ENCODE data around the gene DNHD1.

Gene DNHD1

GRCh38 chr11:6473451-6474412 is 23.3 kb upstream of the DNHD1 start, which contains the start of gene TRIM3:
Gene TRIM3 (minus strand): TSS chr11:6473941. CDS start chr11:6465695, 8,246 bp downstream.
- DNase-seq (ENCODE audit: low read depth) = peak; percentile 80
- TF ChIP-seq, protein P1, sequence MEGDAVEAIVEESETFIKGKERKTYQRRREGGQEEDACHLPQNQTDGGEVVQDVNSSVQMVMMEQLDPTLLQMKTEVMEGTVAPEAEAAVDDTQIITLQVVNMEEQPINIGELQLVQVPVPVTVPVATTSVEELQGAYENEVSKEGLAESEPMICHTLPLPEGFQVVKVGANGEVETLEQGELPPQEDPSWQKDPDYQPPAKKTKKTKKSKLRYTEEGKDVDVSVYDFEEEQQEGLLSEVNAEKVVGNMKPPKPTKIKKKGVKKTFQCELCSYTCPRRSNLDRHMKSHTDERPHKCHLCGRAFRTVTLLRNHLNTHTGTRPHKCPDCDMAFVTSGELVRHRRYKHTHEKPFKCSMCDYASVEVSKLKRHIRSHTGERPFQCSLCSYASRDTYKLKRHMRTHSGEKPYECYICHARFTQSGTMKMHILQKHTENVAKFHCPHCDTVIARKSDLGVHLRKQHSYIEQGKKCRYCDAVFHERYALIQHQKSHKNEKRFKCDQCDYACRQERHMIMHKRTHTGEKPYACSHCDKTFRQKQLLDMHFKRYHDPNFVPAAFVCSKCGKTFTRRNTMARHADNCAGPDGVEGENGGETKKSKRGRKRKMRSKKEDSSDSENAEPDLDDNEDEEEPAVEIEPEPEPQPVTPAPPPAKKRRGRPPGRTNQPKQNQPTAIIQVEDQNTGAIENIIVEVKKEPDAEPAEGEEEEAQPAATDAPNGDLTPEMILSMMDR (IDR thresholded peaks at IDR 0.05; ENCODE audit: control insufficient read depth, extremely low read depth, insufficient read depth) = 0 out of 2 replicates have a peak, but pooled peaks have one; percentile 14
- H3K4me3 ChIP-seq (ENCODE audit: low read depth, low read length) = peak within 1 kb of the TSS; percentile 83

DNA sequence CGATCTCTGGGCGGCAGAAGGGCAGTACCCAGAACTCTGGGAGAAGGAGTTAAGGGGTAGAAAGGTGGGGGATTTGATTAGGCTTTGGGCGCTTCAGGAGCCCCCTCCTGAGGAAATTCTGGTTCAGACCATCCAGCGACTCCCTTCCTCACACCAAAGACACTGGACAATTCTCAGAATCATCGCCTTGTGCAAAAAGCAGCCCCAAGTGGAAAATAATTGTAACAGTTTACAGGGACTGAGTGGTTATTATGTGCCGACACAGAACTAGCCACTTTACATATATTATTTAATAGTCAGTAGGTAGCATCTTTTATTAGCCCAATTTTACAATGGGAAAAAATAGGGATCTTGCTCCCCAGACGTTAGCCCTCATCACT is 22.7 kb upstream of the DNHD1 start:
- TF ChIP-seq, protein P1 (IDR thresholded peaks at IDR 0.05; ENCODE audit: control insufficient read depth, extremely low read depth, insufficient read depth) = no peak
- H3K4me3 ChIP-seq (ENCODE audit: low read depth, low read length) = peak overlapping the region; percentile 42
- DNase-seq (ENCODE audit: low read depth) = no peak

- peak overlapping the region; percentile 42 for H3K4me3 ChIP-seq (ENCODE audit: low read depth, low read length)
- TF ChIP-seq, protein P1 (IDR thresholded peaks at IDR 0.05; ENCODE audit: control insufficient read depth, extremely low read depth, insufficient read depth) = no peak
- DNase-seq (ENCODE audit: low read depth) = no peak
Measured at GRCh38 chr11:6474806-6475500, 22.1 kb upstream of the DNHD1 start.

DNA sequence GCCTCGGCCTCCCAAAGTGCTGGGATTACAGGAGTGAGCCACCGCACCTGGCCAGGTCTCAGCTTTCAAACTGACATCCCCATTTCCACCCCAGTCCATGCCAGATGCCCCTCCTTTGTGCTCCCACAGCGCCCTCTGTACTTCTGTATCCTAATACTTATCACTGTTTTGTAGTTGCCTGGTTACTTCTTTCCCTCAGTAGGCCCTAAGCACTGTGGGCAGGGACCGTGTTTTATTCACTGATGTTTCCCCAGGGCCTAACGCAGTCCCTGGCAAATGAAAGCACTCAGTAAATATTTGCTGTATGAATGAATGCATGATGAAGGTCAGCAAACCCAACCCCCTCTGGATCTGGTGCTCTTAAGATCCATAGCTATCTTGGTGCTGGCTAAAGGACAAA is 21.1 kb upstream of the DNHD1 start:
- H3K4me3 ChIP-seq (ENCODE audit: low read depth, low read length) = no peak overlapping the region
- DNase-seq (ENCODE audit: low read depth) = peak; percentile 72
- TF ChIP-seq, protein P1 (IDR thresholded peaks at IDR 0.05; ENCODE audit: control insufficient read depth, extremely low read depth, insufficient read depth) = no peak

DNA sequence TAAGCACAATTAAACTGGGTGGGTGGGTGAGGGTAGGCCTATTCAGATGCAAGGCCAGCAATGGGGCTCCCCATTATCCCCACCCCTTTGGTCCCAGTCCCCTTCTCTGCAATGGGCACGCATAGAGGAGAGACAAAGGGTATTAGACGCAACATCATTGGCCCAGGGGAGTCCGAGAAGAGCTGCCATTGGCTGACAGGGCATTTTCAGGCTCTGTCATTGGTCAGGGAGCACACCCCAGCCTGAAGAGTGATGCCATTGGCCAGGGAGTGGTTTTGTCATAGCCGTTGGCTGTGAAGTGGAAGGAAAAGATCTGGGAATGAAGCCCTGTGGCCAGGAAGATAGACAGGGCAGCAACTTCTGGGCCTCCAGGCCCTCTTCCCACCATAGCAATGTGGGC is 20.5 kb upstream of the DNHD1 start:
- H3K4me3 ChIP-seq (ENCODE audit: low read depth, low read length) = no peak overlapping the region

DNA sequence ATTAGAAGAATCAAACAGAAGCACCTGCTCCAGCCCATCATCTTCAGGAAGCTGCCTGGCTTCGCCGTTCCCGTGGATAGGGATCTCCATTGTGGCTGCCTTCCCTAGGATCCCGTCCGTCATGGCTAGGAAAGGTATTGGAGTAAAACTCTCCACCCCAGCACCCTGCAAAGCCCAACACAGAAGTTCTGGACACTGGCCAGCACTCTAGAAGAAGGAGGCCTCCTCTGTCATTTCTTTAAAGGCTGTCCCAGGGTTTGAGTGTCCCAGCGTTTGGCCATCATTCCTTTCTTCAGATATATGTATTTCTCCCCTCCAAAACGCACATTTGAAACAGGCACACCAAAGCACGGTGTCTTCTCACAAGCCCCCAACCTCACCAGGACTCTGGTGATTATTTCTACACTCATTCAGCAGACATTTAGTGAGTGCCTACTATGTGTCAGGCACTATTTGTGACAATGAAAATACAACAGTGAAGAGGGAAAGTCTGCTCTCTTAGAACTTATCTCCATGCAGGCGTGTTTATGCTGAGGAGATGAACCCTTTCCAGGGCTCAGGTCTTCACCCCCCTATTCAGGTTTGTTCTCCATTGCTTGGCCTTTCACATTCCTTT is 16.7 kb upstream of the DNHD1 start:
- H3K4me3 ChIP-seq (ENCODE audit: low read depth, low read length) = peak overlapping the region; percentile 94
- TF ChIP-seq, protein P1 (IDR thresholded peaks at IDR 0.05; ENCODE audit: control insufficient read depth, extremely low read depth, insufficient read depth) = no peak
- no peak for DNase-seq (ENCODE audit: low read depth)

More for the DNA sequence above, 20.5 kb upstream of the DNHD1 start:
- no peak for DNase-seq (ENCODE audit: low read depth)
- TF ChIP-seq, protein P1 (IDR thresholded peaks at IDR 0.05; ENCODE audit: control insufficient read depth, extremely low read depth, insufficient read depth) = no peak
